Parathyroid adenoma (tissue), 2 donors: ENCODE data around the gene TXNL4A.

Source experiments
- H2AFZ ChIP-seq: fragments of 300-600 bp; sonication (generic); one replicate; pipeline ENCODE4 v1.7.0; 2017; ENCODE audit warnings: antibody characterized with exemption, mild to moderate bottlenecking
- H3K27ac ChIP-seq: fragments of 300-600 bp; sonication (generic); one replicate; pipeline ENCODE4 v1.7.0; 2017
- H3K27me3 ChIP-seq: fragments of 300-600 bp; sonication (generic); one replicate; pipeline ENCODE4 v1.7.0; 2017; ENCODE audit warnings: low read length; ENCODE audit not compliant: control insufficient read depth, insufficient read depth
- H3K36me3 ChIP-seq: fragments of 300-600 bp; sonication (generic); one replicate; pipeline ENCODE4 v1.7.0; 2017; ENCODE audit warnings: low read length; ENCODE audit not compliant: control insufficient read depth, insufficient read depth
- H3K4me1 ChIP-seq: fragments of 300-600 bp; sonication (generic); one replicate; pipeline ENCODE4 v1.7.0; 2017; ENCODE audit warnings: control low read depth
- H3K4me2 ChIP-seq: fragments of 300-600 bp; sonication (generic); one replicate; pipeline ENCODE4 v1.7.0; 2017; ENCODE audit warnings: low read length
- H3K4me3 ChIP-seq: fragments of 300-600 bp; sonication (generic); one replicate; pipeline ENCODE4 v1.7.0; 2017; ENCODE audit warnings: low read depth, low read length
- H3K79me2 ChIP-seq: fragments of 300-600 bp; sonication (generic); one replicate; pipeline ENCODE4 v1.7.0; 2017; ENCODE audit warnings: control low read depth
- H3K9ac ChIP-seq: fragments of 300-600 bp; sonication (generic); one replicate; pipeline ENCODE4 v1.7.0; 2017; ENCODE audit warnings: mild to moderate bottlenecking
- H3K9me3 ChIP-seq: fragments of 300-600 bp; sonication (generic); one replicate; pipeline ENCODE4 v1.7.0; 2017; ENCODE audit warnings: low read length; ENCODE audit not compliant: control insufficient read depth
- TF ChIP-seq, protein P1 (sequence below): fragments of 300-600 bp; sonication (generic); IDR thresholded peaks from one replicate; pipeline ENCODE4 v1.7.0; 2017; ENCODE audit warnings: antibody characterized with exemption, mild to moderate bottlenecking
- donor health status: primary hyperparathyroidism.

Gene TXNL4A

DNA sequence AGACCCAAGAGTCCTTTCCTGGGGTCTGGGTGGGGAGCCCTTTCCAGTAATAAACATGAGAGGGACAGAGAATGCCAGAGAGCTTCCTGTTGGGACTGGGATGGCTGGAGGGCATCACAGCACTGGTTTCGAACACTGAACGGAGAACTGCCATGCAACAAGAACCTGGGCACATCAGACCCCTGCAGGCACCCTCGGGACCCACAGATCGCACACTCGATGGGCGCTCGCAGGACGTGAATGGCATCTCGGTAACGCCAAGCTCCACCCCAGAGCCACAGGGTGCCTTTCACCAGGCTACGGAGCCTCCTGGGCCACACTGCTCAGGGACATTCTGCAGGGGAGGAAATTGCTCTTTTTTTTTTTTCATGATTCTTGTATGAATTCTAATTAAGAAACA is 62.1 kb downstream of the TXNL4A start:
- TF ChIP-seq, protein P1, sequence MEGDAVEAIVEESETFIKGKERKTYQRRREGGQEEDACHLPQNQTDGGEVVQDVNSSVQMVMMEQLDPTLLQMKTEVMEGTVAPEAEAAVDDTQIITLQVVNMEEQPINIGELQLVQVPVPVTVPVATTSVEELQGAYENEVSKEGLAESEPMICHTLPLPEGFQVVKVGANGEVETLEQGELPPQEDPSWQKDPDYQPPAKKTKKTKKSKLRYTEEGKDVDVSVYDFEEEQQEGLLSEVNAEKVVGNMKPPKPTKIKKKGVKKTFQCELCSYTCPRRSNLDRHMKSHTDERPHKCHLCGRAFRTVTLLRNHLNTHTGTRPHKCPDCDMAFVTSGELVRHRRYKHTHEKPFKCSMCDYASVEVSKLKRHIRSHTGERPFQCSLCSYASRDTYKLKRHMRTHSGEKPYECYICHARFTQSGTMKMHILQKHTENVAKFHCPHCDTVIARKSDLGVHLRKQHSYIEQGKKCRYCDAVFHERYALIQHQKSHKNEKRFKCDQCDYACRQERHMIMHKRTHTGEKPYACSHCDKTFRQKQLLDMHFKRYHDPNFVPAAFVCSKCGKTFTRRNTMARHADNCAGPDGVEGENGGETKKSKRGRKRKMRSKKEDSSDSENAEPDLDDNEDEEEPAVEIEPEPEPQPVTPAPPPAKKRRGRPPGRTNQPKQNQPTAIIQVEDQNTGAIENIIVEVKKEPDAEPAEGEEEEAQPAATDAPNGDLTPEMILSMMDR, result no peak
- Histone ChIP-seq H3K27ac (no peak overlapping the region), H2AFZ (no peak overlapping the region), H3K27me3 (no peaks in the 10 kb centered on the region), H3K4me3 (no peak overlapping the region), H3K9ac (no peak overlapping the region), H3K4me1 (peaks cover 9% of the 10 kb centered on the region), H3K4me2 (no peak overlapping the region), H3K79me2 (peaks cover 14% of the 10 kb centered on the region), H3K36me3 (no peaks in the 10 kb centered on the region), H3K9me3 (no peaks in the 10 kb centered on the region)

DNA sequence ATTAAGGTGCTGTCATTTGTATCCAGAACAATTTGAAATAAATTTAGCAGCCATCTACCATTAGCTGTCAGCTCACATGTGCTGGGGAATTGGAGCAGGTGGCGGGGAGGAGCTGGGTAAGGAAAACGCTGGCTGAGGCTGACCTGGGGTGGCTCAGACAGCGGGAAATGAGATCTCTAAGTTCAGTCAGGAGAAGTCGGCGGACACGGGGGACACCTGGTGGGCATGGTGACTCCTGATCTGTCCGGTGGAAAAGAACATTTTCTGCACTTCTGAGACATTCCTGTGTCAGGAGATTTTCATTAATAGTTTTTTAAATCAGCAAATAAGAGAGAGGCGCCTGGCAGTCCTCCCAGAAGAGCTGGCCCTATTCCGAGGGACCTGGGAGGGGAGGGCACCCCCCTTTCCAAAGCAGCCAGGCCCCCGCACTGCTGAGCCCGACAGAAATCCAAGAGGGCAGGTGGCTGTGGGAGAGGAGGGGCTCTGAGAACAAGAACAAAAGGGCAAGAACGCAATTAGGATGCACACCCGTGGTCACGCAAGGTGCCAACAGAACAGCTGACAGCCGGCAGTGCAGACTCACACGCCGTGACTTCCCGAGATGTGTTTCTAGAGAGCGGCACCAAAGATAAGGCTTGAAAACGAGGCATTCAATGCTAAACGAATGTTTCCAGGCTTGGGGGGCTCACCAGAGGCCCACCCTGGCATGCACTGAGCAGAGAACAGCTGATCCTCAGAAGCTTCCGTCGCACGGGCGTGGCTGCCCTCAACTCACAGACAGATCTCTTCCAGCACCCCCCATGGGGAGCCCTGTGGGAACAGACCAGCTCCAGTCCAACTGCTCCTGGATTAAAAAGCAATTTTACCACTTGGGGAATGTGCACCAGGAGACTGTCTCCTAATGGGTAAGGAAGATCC is 63.3 kb downstream of the TXNL4A start:
- Histone ChIP-seq H3K9ac (no peak overlapping the region), H3K27ac (peak overlapping the region; percentile 67), H3K4me2 (peak overlapping the region; percentile 9), H3K79me2 (peaks cover 14% of the 10 kb centered on the region), H3K4me1 (peaks cover 9% of the 10 kb centered on the region), H3K4me3 (peak overlapping the region; percentile 29), H3K36me3 (no peaks in the 10 kb centered on the region), H3K27me3 (no peaks in the 10 kb centered on the region), H3K9me3 (no peaks in the 10 kb centered on the region), H2AFZ (peak overlapping the region; percentile 7)
- TF ChIP-seq, protein P1, result peak; percentile 61

DNA sequence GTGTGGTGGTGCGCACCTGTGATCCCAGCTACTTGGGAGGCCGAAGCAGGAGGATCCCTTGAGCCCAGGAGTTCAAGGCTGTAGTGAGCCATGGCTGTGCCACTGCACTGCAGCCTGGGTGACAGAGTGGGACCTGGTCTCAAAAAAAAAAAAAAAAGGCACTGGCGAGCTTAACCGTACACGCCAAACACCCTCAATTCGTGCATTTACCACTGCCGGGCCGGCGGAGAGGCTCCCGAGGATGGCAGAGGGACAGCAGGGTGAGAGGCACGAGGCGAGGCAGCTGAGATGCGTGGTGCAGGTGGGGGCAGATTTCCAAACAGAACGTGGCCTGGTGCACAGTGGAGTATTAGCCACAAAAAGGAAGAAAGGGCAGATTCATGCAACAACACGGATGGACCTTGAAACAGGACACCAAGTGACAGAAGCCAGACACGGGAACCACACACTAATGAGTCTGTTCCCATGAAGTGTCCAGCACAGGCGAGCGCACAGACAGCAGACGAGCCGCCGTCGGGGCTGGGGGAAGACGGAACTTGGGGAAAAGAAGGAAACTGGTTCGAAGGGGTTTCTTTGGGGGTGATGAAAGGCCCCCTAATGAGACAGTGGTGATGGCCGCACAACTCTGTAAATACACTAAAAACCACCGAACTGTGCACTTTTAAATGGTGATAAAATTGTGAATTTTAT is 64.3 kb downstream of the TXNL4A start:
- H3K4me3 ChIP-seq, result peak overlapping the region; percentile 29
- TF ChIP-seq, protein P1, result no peak
- H3K27me3 ChIP-seq, result no peaks in the 10 kb centered on the region
- no peak overlapping the region for H2AFZ ChIP-seq
- H3K4me1 ChIP-seq, result peaks cover 9% of the 10 kb centered on the region
- no peaks in the 10 kb centered on the region for H3K36me3 ChIP-seq
- peaks cover 13% of the 10 kb centered on the region for H3K79me2 ChIP-seq
- peak overlapping the region; percentile 67 for H3K27ac ChIP-seq
- H3K9me3 ChIP-seq, result no peaks in the 10 kb centered on the region
- H3K9ac ChIP-seq, result no peak overlapping the region
- H3K4me2 ChIP-seq, result peak overlapping the region; percentile 9

DNA sequence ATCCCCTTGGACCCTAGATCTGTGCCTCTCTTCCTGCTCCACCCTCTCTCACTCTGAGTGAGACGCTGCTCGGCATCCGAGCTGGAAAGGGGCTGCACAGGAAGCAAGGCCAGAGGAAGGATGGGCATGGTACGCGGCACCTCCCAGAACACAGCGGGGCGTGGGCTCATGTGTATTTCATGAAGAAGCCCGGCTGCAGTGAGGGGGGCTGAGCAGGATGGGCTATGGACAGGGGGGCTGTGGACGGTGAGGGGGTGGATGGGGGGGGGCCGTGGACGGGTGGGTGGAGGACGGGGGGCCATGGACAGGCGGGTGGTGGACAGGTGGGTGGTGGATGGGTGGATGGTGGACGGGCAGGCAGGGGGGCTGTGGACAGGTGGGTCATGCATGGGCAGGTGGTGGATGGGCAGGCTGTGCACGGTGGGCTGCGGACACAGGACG is 65.4 kb downstream of the TXNL4A start:
- Histone ChIP-seq H3K27me3 (no peaks in the 10 kb centered on the region), H2AFZ (no peak overlapping the region), H3K79me2 (peaks cover 17% of the 10 kb centered on the region), H3K4me3 (no peak overlapping the region), H3K4me1 (peaks cover 9% of the 10 kb centered on the region), H3K9me3 (no peaks in the 10 kb centered on the region), H3K9ac (no peak overlapping the region), H3K27ac (no peak overlapping the region), H3K36me3 (no peaks in the 10 kb centered on the region), H3K4me2 (no peak overlapping the region)
- TF ChIP-seq, protein P1, result no peak
